OCI-LY3 (cell line): ENCODE data around the gene CADM2.

Experiments used
- CTCF ChIP-seq: fragments of 200-600, 300-600 bp; sonication (generic); IDR thresholded peaks from 2 replicates; pipeline ENCODE4 v1.5.1; 2014; ENCODE audit warnings: antibody characterized with exemption, low read length, low read depth
- EZH2phosphoT487 ChIP-seq: fragments of 200-600 bp; shearing (Covaris generic); IDR thresholded peaks from 2 replicates; pipeline ENCODE4 v1.6.1; 2018; ENCODE audit warnings: antibody characterized with exemption, mixed run types, low read depth

- TF ChIP-seq CTCF (no peak), EZH2phosphoT487 (no peak)
These were observed 363.1 kb downstream of the CADM2 start for GRCh38 chr3:85321892-85322291.
